Activated naive CD8-positive, alpha-beta T cell treated with anti-CD3 and anti-CD28 coated beads, Interleukin-2, amount 10 ng/mL, durations not matched to agents 7 days and 5 days (primary cell): Measurements from ENCODE around the gene C16orf92. TPM values are rescaled to one million over a fixed set of nuclear protein-coding genes. Genes with fewer than 3 reads are reported as not detected.

Experiments used
- ATAC-seq: fragments of 150-1000 bp; cut with Tn5 transposase; one replicate; pipeline ENCODE4 v1.10.0; 2021; ENCODE audit warnings: low read depth, moderate library complexity
- POLR2A ChIA-PET: fragments of 350-600 bp; sonication (Branson Sonifier 250); formaldehyde crosslinking; loops from one replicate; lab custom pipeline; 2021; ENCODE audit warnings: antibody characterized with exemption; lab: Charles Lee
- DNase-seq: peaks from one replicate; pipeline ENCODE4 v3.0.0; 2021
- H3K27ac Mint-ChIP-seq: one replicate; pipeline ENCODE4 v1.8.0; 2022; ENCODE audit warnings: mild to moderate bottlenecking, mixed read lengths
- H3K27me3 Mint-ChIP-seq: one replicate; pipeline ENCODE4 v1.8.0; 2022; ENCODE audit warnings: mild to moderate bottlenecking, moderate library complexity, mixed read lengths
- H3K36me3 Mint-ChIP-seq: one replicate; pipeline ENCODE4 v1.8.0; 2021; ENCODE audit warnings: mild to moderate bottlenecking, mixed read lengths
- H3K4me1 Mint-ChIP-seq: one replicate; pipeline ENCODE4 v1.8.0; 2021; ENCODE audit warnings: mixed read lengths
- H3K4me3 Mint-ChIP-seq: one replicate; pipeline ENCODE4 v1.8.0; 2022; ENCODE audit warnings: mild to moderate bottlenecking, moderate library complexity, mixed read lengths
- H3K9me3 Mint-ChIP-seq: one replicate; pipeline ENCODE4 v1.8.0; 2021; ENCODE audit warnings: mixed read lengths
- total RNA-seq, 2 experiments: library from RNA; stranded (reverse); gene quantifications; one replicate each; pipeline ENCODE4 v1.2.3, GENCODE V29; 2021

Gene C16orf92
- total RNA-seq, 2 experiments from 2014 or later: not detected

DNA sequence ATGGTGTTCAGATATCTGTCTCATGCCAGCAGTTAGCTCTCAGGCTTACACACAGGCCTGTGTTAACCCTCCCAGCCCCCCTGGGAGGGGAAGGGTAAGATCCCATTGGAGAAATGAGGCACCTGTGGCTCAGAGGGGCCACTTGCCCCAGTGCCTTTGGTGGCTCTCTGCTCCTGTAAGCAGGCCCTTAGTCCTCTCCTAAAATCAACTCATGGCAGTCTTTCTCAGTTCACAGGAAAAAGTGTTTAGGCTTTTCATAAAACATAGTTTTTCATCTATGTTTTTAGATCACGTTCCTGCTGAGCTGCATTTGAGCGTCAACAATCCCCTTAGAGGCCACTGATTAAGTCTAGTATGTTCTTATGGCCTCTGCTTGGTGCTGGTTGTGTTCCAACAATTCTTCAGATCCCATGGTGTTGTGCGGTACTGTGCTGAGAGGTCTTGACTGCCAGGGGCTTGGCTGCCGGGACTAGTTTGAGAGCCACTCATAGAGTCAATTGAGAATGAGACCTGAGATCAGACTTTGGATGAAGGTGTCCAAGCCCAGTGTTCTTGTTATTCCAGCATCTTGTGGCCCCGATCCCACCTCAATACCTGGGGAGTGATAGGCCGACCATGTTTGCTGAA, 38.7 kb upstream of the C16orf92 start:
- Mint-ChIP-seq H3K9me3 (no peaks in the 10 kb centered on the region), H3K27me3 (no peaks in the 10 kb centered on the region), H3K4me1 (no peaks in the 10 kb centered on the region), H3K36me3 (peaks cover 18% of the 10 kb centered on the region), H3K4me3 (no peak overlapping the region), H3K27ac (no peak overlapping the region)
- DNase-seq (no peak), ATAC-seq (no peak)
- POLR2A ChIA-PET: interaction anchor here (1.6 kb wide), 1 partner anchor 11 kb away, joined by 4 read pairs; no protein-coding TSS in a partner anchor

DNA sequence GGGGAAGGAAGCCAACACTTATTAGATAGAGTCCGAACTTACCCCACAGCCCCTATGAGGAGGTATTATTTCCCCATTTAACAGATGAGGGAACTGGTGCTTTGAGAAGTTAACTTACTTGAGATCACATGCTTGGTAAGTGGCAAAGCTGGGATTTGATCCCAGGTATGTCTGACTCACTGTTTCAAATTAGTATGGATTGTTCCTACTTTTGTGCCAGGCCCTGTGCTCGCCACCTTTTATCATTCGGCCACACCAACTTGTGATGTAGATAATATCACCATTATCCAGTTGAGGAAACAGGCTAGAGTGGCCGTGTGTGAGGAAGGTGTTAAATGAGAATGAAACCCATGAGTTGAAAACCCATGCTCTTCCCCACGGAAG, 38.2 kb upstream of the C16orf92 start:
- ATAC-seq: no peak

DNA sequence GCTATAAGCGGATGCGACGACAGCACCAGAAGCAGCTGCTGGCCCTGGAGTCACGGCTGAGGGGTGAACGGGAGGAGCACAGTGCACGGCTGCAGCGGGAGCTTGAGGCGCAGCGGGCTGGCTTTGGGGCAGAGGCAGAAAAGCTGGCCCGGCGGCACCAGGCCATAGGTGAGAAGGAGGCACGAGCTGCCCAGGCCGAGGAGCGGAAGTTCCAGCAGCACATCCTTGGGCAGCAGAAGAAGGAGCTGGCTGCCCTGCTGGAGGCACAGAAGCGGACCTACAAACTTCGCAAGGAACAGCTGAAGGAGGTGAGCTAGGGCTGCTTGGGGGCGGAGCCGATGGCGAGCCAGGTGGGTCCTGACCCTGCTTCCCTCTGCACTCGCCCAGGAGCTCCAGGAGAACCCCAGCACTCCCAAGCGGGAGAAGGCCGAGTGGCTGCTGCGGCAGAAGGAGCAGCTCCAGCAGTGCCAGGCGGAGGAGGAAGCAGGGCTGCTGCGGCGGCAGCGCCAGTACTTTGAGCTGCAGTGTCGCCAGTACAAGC, 37.7 kb upstream of the C16orf92 start:
- no peaks in the 10 kb centered on the region for H3K27me3 Mint-ChIP-seq
- H3K27ac Mint-ChIP-seq: no peak overlapping the region
- no peaks in the 10 kb centered on the region for H3K9me3 Mint-ChIP-seq
- H3K4me3 Mint-ChIP-seq: no peak overlapping the region
- H3K36me3 Mint-ChIP-seq: peaks cover 18% of the 10 kb centered on the region
- POLR2A ChIA-PET: interaction anchor here (1.0 kb wide), 3 partner anchors 9 to 178 kb away, joined by 3 to 5 read pairs (median 3); partner anchors contain the start of gene TAOK2
- DNase-seq (no peak), ATAC-seq (no peak)
- no peaks in the 10 kb centered on the region for H3K4me1 Mint-ChIP-seq

More for the DNA sequence above, 38.2 kb upstream of the C16orf92 start:
- no peaks in the 10 kb centered on the region for H3K4me1 Mint-ChIP-seq
- H3K27me3 Mint-ChIP-seq: no peaks in the 10 kb centered on the region
- H3K9me3 Mint-ChIP-seq: no peaks in the 10 kb centered on the region
- peaks cover 20% of the 10 kb centered on the region for H3K36me3 Mint-ChIP-seq
- no peak overlapping the region for H3K4me3 Mint-ChIP-seq
- no peak overlapping the region for H3K27ac Mint-ChIP-seq
- no peak for DNase-seq
- POLR2A ChIA-PET: interaction anchor here (1.0 kb wide), 1 partner anchor 177 kb away, joined by 3 read pairs; no protein-coding TSS in a partner anchor

GRCh38 chr16:29986231-29986630, 36.8 kb upstream of the C16orf92 start:
- peaks cover 15% of the 10 kb centered on the region for H3K36me3 Mint-ChIP-seq
- no peaks in the 10 kb centered on the region for H3K4me1 Mint-ChIP-seq
- H3K4me3 Mint-ChIP-seq: no peak overlapping the region
- no peak overlapping the region for H3K27ac Mint-ChIP-seq
- no peak for DNase-seq
- POLR2A ChIA-PET: interaction anchor here (1.0 kb wide), 1 partner anchor 13 kb away, joined by 3 read pairs; the partner anchor contains the start of gene TAOK2
- H3K9me3 Mint-ChIP-seq: no peaks in the 10 kb centered on the region
- no peaks in the 10 kb centered on the region for H3K27me3 Mint-ChIP-seq
- ATAC-seq: no peak

DNA sequence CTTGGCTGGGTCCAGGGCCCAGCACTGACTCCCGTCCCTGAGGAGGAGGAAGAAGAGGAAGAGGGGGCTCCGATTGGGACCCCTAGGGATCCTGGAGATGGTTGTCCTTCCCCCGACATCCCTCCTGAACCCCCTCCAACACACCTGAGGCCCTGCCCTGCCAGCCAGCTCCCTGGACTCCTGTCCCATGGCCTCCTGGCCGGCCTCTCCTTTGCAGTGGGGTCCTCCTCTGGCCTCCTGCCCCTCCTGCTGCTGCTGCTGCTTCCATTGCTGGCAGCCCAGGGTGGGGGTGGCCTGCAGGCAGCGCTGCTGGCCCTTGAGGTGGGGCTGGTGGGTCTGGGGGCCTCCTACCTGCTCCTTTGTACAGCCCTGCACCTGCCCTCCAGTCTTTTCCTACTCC, 36.1 kb upstream of the C16orf92 start:
- ATAC-seq: no peak
- Mint-ChIP-seq H3K36me3 (peaks cover 14% of the 10 kb centered on the region), H3K9me3 (no peaks in the 10 kb centered on the region), H3K4me3 (no peak overlapping the region), H3K27me3 (no peaks in the 10 kb centered on the region), H3K27ac (no peak overlapping the region), H3K4me1 (no peaks in the 10 kb centered on the region)
- POLR2A ChIA-PET: no interaction called here
- DNase-seq: no peak

DNA sequence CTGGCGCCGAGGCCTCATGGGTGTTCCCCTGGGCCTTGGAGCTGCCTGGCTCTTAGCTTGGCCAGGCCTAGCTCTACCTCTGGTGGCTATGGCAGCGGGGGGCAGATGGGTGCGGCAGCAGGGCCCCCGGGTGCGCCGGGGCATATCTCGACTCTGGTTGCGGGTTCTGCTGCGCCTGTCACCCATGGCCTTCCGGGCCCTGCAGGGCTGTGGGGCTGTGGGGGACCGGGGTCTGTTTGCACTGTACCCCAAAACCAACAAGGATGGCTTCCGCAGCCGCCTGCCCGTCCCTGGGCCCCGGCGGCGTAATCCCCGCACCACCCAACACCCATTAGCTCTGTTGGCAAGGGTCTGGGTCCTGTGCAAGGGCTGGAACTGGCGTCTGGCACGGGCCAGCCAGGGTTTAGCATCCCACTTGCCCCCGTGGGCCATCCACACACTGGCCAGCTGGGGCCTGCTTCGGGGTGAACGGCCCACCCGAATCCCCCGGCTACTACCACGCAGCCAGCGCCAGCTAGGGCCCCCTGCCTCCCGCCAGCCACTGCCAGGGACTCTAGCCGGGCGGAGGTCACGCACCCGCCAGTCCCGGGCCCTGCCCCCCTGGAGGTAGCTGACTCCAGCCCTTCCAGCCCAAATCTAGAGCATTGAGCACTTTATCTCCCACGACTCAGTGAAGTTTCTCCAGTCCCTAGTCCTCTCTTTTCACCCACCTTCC, 35.5 kb upstream of the C16orf92 start:
- no peak for ATAC-seq
- no peak overlapping the region for H3K27ac Mint-ChIP-seq
- H3K36me3 Mint-ChIP-seq: peaks cover 12% of the 10 kb centered on the region

DNA sequence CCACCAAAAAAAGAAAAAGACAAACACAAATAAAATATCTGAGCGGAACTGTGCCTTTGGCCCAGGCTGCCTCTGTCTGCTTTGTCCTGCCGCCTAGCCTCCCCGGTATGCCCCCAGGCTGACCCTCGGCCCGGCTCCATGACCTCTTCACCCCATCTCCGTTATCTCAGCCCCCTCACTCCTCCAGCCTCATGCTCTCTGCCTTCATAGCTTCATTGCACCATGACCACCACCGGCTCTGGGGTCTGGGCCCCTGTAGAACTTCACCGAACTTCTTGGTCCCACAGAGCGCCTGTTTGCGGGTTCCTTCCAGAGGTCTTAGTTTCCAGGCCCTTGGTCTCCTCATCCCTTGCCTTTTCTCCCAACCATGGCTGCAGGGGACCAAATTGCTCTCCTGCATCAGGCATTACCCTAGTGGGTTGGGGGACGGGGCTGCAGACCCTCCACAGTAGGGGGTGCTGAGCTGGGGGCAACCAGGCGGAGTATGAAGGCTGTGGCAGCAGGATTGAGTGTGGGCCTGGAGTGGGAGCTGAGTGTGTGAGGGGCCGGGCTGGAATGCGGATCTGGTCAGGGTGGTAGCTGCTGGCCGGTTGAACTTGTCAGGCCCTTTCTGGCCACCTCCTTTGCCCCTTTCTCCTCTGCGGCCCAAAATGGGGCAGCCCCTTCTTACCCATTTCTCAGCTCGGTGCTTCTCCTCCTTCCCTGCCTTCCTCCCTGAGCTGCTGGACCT, 34.5 kb upstream of the C16orf92 start:
- POLR2A ChIA-PET: interaction anchor here (1.2 kb wide), 1 partner anchor 9 kb away, joined by 5 read pairs; no protein-coding TSS in a partner anchor
- ATAC-seq (no peak), DNase-seq (no peak)
- Mint-ChIP-seq H3K36me3 (peaks cover 11% of the 10 kb centered on the region), H3K4me3 (no peak overlapping the region), H3K9me3 (no peaks in the 10 kb centered on the region), H3K27ac (no peak overlapping the region), H3K27me3 (no peaks in the 10 kb centered on the region), H3K4me1 (peaks cover 2% of the 10 kb centered on the region)

More for the DNA sequence above, 35.5 kb upstream of the C16orf92 start:
- Mint-ChIP-seq H3K4me3 (no peak overlapping the region), H3K4me1 (no peaks in the 10 kb centered on the region), H3K27me3 (no peaks in the 10 kb centered on the region), H3K9me3 (no peaks in the 10 kb centered on the region)
- no peak for DNase-seq
- POLR2A ChIA-PET: interaction anchor here (0.6 kb wide), 1 partner anchor 149 kb away, joined by 3 read pairs; no protein-coding TSS in a partner anchor

DNA sequence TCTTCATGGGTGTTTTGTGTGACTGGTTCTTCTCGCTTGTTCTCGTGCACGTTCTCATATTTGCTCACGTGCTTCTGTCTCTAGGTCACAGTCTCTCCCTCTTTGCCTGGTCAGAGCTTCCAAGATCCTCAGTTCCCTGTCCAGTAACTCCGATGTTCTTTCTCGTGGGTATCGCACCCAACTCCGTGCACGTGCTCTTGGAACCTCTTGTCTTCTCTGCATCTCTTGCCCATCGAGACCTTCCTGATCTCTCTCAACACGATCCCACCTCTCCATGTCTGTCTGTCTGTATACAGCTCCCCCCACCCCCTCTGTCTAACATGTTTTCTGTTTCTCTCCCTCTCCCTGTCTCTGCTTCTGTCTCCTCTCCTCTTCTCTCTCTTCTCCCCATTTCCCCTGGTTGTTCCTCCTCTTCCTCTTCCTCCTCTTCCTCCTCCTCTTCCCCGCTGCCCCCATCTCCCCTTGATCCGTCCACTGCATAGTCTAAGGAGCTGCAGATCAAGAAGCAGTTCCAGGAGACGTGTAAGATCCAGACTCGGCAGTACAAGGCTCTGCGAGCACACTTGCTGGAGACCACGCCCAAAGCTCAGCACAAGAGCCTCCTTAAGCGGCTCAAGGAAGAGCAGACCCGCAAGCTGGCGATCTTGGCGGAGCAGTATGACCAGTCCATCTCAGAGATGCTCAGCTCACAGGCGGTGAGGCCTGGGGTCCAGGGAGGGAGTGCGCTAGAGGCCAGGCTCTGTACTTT, 33.7 kb upstream of the C16orf92 start:
- POLR2A ChIA-PET: interaction anchor here (1.2 kb wide), 1 partner anchor 10 kb away, joined by 5 read pairs; no protein-coding TSS in a partner anchor
- no peak for ATAC-seq
- H3K27ac Mint-ChIP-seq: peak overlapping the region; percentile 21

DNA sequence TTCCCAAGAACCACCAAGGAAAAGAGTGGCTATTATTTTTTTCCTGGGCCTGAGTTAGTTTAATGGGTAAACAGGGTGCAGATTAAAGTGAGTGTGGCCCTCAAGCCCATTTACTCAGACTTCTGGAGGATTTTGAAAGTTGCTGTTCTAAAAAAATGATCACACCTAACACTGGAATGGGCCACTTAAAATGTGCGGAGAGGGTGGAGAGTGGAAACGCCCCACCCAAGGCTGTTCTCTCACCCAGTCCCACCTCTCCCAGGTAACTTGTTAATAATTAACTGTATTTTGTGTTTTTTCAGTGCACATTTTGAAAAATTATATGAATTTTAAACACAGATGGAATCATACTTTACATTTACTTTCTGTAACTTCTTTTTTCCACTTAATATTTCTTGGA, 33.0 kb upstream of the C16orf92 start:
- Mint-ChIP-seq H3K9me3 (no peaks in the 10 kb centered on the region), H3K36me3 (peaks cover 17% of the 10 kb centered on the region), H3K4me3 (no peak overlapping the region), H3K27me3 (no peaks in the 10 kb centered on the region), H3K27ac (no peak overlapping the region), H3K4me1 (peaks cover 12% of the 10 kb centered on the region)
- DNase-seq: no peak
- POLR2A ChIA-PET: interaction anchor here (1.2 kb wide), 1 partner anchor 11 kb away, joined by 5 read pairs; no protein-coding TSS in a partner anchor
- no peak for ATAC-seq

More for the DNA sequence above, 33.7 kb upstream of the C16orf92 start:
- Mint-ChIP-seq H3K27me3 (no peaks in the 10 kb centered on the region), H3K4me1 (peaks cover 7% of the 10 kb centered on the region), H3K9me3 (no peaks in the 10 kb centered on the region), H3K4me3 (no peak overlapping the region), H3K36me3 (peaks cover 14% of the 10 kb centered on the region)
- DNase-seq: no peak

- H3K36me3 Mint-ChIP-seq: peaks cover 14% of the 10 kb centered on the region
- H3K9me3 Mint-ChIP-seq: no peaks in the 10 kb centered on the region
- no peak overlapping the region for H3K27ac Mint-ChIP-seq
- POLR2A ChIA-PET: interaction anchor here (0.6 to 6.8 kb wide), 3 partner anchors 17 to 65 kb away, joined by 3 to 73 read pairs (median 5); partner anchors contain the start of genes KCTD13, TAOK2 and TMEM219
- no peak overlapping the region for H3K4me3 Mint-ChIP-seq
- DNase-seq: no peak
- no peak for ATAC-seq
- peaks cover 12% of the 10 kb centered on the region for H3K4me1 Mint-ChIP-seq
- H3K27me3 Mint-ChIP-seq: no peaks in the 10 kb centered on the region
Observed at GRCh38 chr16:29990883-29991570, 32.0 kb upstream of the C16orf92 start.

GRCh38 chr16:29991571-29991904, 31.5 kb upstream of the C16orf92 start:
- DNase-seq: no peak
- Mint-ChIP-seq H3K4me3 (no peak overlapping the region), H3K27me3 (no peaks in the 10 kb centered on the region), H3K36me3 (peaks cover 15% of the 10 kb centered on the region), H3K27ac (no peak overlapping the region), H3K9me3 (no peaks in the 10 kb centered on the region), H3K4me1 (peaks cover 12% of the 10 kb centered on the region)
- POLR2A ChIA-PET: interaction anchor here (0.6 to 6.8 kb wide), 4 partner anchors 17 to 249 kb away, joined by 3 to 73 read pairs (median 4); partner anchors contain the start of genes KCTD13, TAOK2 and TMEM219
- ATAC-seq: no peak
